Astrocyte of the cerebellum (primary cell): ENCODE data around the gene SLC13A1.

Source experiments
- DNase-seq: peaks from one replicate; pipeline ENCODE4 v3.0.0-alpha.2; 2011; ENCODE audit warnings: low read depth
- H3K4me3 ChIP-seq: 2 replicates; pipeline ENCODE4 v1.5.1; 2011; ENCODE audit warnings: mild to moderate bottlenecking, low read depth, low read length, moderate library complexity
- CTCF ChIP-seq: IDR thresholded peaks from 2 replicates; pipeline ENCODE4 v1.5.1; 2012; ENCODE audit warnings: low read length, low read depth, moderate library complexity, mild to moderate bottlenecking; ENCODE audit errors: missing control alignments
- in situ Hi-C: cut with HindIII; loops from 2 replicates; pipeline ENCODE4 v1.10.0; 2017; ENCODE audit warnings: low sequenced_read_pairs

SLC13A1 gene

GRCh38 chr7:123199883-123200282 lies at the start of gene SLC13A1:
TSS of gene SLC13A1 (minus strand) at chr7:123199969. CDS start at chr7:123199946, 23 bp downstream.
- TF ChIP-seq CTCF, result no peak
- H3K4me3 ChIP-seq, result no peak within 1 kb of the TSS
- no peak for DNase-seq
- in situ Hi-C loops, result no loop called here

GRCh38 chr7:123244768-123245167 lies 45.0 kb upstream of the SLC13A1 start:
- H3K4me3 ChIP-seq, result no peak overlapping the region
- in situ Hi-C loops, result no loop called here
- TF ChIP-seq CTCF, result no peak
- DNase-seq, result no peak

- DNase-seq, result no peak
- no peak overlapping the region for H3K4me3 ChIP-seq
- TF ChIP-seq CTCF, result no peak
- in situ Hi-C loops, result no loop called here
These were observed 42.8 kb upstream of the SLC13A1 start for GRCh38 chr7:123242467-123243092.

GRCh38 chr7:123241809-123242208 lies 42.0 kb upstream of the SLC13A1 start:
- in situ Hi-C loops, result no loop called here
- no peak for DNase-seq
- no peak for TF ChIP-seq CTCF
- H3K4me3 ChIP-seq, result no peak overlapping the region

GRCh38 chr7:123231021-123232000 lies 31.5 kb upstream of the SLC13A1 start:
- no peak overlapping the region for H3K4me3 ChIP-seq
- no peak for DNase-seq
- no peak for TF ChIP-seq CTCF
- in situ Hi-C loops, result no loop called here

GRCh38 chr7:123230603-123231002 lies 30.8 kb upstream of the SLC13A1 start:
- DNase-seq, result no peak
- no peak overlapping the region for H3K4me3 ChIP-seq
- in situ Hi-C loops, result no loop called here
- no peak for TF ChIP-seq CTCF
